ENCODE results near the gene PBX4.

The PBX4 gene

DNA sequence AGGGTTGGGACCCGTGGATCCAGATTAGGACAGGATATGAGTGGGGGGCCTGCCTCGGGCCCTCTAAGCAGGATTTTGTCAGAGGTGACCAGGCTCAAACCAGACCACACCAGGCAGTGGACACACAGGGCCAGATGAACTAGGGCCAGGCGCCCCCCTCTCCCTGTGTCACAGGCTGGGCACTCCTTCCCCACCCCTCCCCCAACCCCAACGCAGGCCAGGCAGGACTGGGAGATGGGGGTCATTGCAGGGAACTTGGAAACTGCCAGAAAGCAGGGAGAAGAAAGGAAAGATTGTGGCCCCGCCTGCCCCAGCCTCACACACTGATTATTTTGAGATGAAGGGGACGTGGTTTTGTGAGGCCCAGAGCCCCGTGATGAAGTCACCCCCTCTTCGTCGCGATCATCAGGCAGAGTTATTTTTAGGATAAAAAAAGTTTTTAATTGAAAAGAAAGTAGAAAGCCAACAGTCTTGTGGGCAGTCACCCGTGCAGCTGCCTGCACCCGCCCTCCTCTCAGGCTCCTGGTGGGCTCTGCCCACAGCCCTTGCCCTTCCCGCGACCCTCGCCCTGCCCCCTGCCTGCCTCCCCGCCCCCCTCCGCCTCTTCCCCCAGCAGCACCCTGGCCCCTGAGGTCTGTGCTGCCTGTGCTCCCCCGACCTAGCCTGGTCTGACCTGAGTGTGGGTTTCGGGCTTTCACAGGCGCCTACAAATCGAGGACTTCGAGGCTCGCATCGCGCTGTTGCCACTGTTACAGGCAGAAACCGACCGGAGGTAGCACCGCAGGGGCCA, 91.7 kb downstream of the PBX4 start:
- no peak for TF ChIP-seq POLR2A (IDR thresholded peaks at IDR 0.05; ENCODE audit: low read depth, low read length)
- DNase-seq (ENCODE audit: insufficient read length) = no peak
- FAIRE-seq = no peak

DNA sequence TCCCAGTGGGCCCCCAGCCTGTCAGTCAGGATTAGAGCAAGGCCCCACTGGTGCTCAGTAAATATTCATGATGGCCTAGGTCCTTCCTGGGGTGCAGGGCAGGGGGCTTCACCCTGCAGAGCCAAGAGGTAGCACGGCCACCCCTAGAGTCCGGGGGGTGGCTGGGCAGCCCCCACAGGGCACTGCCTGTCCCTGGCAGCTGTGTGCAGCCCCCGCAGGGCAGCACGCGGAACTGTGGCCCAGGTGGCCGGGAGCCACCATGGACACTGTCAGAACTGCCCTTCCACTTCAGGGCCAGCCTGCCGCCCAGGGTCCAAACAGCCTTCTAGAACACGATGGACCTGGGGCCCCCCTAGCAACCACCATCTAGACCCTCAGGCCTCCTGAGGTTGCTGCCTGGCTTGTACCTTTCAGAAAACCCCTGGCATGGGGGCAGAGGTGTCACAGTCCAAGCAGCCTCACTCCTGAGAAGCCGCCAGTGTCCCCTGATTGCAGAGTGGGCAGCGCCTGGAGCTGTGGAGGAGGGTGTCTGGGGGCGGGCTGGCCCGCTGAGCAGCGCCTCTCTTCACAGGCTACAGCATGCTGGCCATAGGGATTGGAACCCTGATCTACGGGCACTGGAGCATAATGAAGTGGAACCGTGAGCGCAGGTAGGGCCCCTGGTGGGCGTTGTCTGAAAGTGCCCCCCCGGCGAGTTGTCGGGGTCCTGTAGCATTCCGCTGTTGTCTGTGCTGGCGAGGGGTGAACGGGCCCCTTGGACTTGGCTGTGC, 92.7 kb downstream of the PBX4 start:
- TF ChIP-seq POLR2AphosphoS5 (IDR thresholded peaks at IDR 0.05; ENCODE audit: low read depth, low read length) (peak; percentile 35; the same call in 1 of the 2 replicates), TAF1 (IDR thresholded peaks at IDR 0.05; ENCODE audit: borderline replicate concordance, low read depth, low read length) (no peak)
- no peak for DNase-seq (ENCODE audit: insufficient read length)
- no peak for FAIRE-seq

DNA sequence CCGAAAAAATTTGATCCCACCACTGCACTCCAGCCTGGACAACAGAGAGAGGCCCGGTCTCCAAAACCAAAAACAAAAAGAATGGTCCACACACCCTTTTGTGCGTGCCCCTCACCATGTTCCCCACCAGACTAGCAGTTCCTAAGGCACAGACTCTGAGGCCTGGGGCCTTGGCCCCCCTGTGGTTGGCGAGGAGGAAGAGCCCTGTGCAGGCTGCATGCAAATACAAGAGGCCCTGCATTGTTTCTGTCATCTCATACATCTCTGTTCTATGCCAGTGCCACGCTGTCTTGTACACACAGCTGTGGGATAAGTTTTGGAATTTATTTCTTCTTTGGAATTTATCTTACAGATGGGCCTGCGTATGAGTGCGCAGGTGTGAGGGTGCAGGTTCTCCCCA, 94.4 kb downstream of the PBX4 start:
- TF ChIP-seq TAF1 (IDR thresholded peaks at IDR 0.05; ENCODE audit: borderline replicate concordance, low read depth, low read length) (no peak), POLR2AphosphoS5 (IDR thresholded peaks at IDR 0.05; ENCODE audit: low read depth, low read length) (no peak), POLR2A (IDR thresholded peaks at IDR 0.05; ENCODE audit: low read depth, low read length) (no peak)
- no peak for DNase-seq (ENCODE audit: insufficient read length)
- no peak for FAIRE-seq

DNA sequence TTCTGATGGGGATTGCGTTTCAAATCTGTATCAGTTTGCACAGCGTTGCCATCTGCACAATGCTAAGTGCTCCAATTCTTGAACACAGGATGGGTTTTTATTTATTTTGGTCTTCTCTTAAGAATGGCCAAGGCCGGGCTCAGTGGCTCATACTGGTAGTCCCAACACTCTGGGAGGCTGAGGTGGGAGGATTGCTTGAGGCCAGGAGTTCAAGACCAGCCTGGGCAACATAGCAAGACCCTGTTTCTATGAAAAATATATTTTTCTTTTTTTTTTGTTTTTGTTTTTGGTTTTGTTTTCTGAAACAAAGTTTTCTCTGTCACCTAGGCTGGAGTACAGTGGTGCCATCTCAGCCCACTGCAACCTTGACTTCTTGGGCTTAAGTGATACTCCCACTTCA, 95.3 kb downstream of the PBX4 start:
- FAIRE-seq (no peak), DNase-seq (ENCODE audit: insufficient read length) (no peak)
- TF ChIP-seq TAF1 (IDR thresholded peaks at IDR 0.05; ENCODE audit: borderline replicate concordance, low read depth, low read length) (no peak), POLR2AphosphoS5 (IDR thresholded peaks at IDR 0.05; ENCODE audit: low read depth, low read length) (no peak), POLR2A (IDR thresholded peaks at IDR 0.05; ENCODE audit: low read depth, low read length) (no peak)

DNA sequence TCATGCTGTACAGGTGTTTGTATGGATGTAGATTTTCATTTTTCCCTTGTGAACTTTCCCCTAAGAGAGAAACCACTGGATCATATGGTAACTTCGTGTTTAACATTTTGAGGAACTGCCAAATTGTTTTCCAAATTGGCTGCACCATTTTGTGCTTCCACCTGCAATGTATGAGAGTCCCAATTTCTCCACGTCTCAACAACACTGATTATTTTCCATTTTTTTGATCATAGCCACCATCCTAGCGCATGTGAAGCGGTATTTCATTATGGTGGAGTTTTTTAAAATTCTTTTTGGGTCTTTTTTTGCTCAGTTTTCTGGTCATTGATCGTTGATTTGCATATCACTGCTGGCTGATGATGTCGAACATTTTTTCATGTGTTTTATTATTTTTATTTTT, 97.5 kb downstream of the PBX4 start:
- TF ChIP-seq POLR2AphosphoS5 (IDR thresholded peaks at IDR 0.05; ENCODE audit: low read depth, low read length) (no peak), POLR2A (IDR thresholded peaks at IDR 0.05; ENCODE audit: low read depth, low read length) (no peak), TAF1 (IDR thresholded peaks at IDR 0.05; ENCODE audit: borderline replicate concordance, low read depth, low read length) (no peak)
- FAIRE-seq (no peak), DNase-seq (ENCODE audit: insufficient read length) (no peak)

DNA sequence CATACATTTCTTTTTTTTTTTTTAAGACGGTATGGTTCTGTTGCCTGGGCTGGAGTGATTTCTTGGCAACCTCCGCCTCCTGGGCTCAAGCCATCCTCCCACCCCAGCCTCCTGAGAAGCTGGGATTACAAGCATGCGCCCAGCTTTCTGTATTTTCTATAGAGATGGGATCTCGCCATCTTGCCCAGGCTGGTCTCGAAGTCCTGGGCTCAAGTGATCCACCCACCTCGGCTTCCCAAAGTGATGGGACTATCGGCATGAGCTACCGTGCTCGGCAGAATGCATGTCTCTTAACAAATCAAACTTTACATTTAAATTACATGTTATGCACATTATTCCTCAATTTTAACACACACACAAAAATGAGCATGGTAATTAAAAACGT, 101.3 kb downstream of the PBX4 start:
- no peak for FAIRE-seq
- TF ChIP-seq POLR2AphosphoS5 (IDR thresholded peaks at IDR 0.05; ENCODE audit: low read depth, low read length) (no peak), TAF1 (IDR thresholded peaks at IDR 0.05; ENCODE audit: borderline replicate concordance, low read depth, low read length) (no peak), POLR2A (IDR thresholded peaks at IDR 0.05; ENCODE audit: low read depth, low read length) (no peak)
- no peak for DNase-seq (ENCODE audit: insufficient read length)

DNA sequence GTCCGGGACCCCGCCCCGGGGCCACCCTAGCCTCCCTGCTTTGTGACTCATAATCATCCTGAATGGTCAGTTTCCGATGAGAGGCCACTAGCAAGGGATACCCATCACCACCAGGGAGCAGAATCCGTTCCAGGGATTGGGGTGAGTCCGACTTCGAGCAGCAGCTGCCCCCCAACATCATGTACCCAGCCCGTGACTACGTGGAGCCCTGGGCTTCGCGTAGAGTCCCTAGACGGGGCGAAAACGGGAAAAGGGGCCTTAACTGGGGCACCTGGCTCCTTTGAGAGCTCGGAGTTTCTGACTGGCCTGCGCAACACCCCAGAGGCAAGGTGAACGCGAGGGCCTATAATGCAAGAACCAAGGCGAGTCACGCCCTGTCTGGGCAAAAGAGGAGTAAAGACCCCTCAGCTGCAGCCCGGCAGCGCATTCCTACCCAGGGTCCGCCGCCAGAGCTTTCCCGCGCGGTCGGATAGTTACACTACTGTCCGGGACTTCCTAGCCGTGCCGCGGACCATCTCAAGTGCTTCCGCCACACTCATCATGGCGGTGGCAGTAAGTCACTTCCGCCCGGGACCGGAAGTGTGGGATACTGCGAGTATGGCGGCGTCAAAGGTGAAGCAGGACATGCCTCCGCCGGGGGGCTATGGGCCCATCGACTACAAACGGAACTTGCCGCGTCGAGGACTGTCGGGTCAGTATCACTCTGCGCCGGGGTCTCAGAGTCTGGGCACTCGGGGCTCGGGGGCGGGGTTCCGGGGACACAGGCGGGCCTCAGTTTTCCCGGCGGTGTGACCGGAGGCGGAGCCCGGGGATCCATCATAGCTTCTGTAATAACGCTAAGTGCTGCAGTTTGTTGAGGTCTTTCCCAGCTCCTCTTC, 102.6 kb downstream of the PBX4 start, which contains the start of gene NDUFA13:
Gene NDUFA13, plus strand, starts transcription at position 584 of the 878 bp plus-strand sequence. Its CDS starts 14 bp downstream, at position 598.
- peak; percentile 97 for FAIRE-seq
- DNase-seq (ENCODE audit: insufficient read length) = peak; percentile 94
- peak; percentile 97 for TF ChIP-seq POLR2AphosphoS5 (IDR thresholded peaks at IDR 0.05; ENCODE audit: low read depth, low read length)
- peak; percentile 96 for TF ChIP-seq TAF1 (IDR thresholded peaks at IDR 0.05; ENCODE audit: borderline replicate concordance, low read depth, low read length)
- TF ChIP-seq POLR2A (IDR thresholded peaks at IDR 0.05; ENCODE audit: low read depth, low read length) = peak; percentile 94

DNA sequence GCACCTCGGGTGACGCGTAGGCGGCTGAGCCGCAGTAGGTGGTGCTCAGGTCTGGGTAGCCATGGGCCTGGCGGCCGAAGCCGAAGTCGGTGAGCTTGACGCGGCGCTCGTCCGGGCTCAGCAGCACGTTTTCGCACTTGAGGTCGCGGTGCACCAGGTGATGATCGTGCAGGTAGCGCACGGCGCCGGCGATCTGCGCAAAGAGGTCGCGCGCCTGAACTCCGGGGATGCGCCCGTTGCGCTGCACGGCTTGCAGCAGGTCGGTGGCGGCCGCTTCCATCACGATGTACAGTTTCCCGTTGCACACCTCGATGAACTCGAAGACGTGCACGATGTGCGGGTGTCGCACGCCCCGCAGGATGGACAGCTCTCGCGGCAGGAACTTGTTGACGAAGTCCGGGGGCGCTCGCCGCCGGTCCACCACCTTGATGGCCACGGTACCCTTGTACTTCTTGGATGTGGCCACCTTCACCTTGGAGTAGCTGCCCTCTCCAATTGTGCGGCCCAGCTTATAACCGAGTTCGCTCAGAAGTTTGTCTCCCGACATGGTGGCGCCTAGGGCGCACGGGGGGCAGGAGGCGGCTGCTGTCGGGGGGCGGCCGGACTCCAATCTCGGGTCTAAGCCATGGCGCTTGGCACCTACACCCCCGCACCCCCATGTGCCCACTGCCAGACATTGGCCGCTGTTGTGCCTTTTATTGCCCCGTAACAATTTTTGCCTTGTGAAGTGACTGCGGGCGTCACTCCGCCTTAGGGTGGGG, 103.4 kb downstream of the PBX4 start, which contains the start of gene TSSK6:
Gene TSSK6, minus strand, starts transcription at position 668 of the 761 bp plus-strand sequence. Its CDS starts 121 bp downstream, at position 547.
- peak; percentile 38 for FAIRE-seq
- TF ChIP-seq TAF1 (IDR thresholded peaks at IDR 0.05; ENCODE audit: borderline replicate concordance, low read depth, low read length) (no peak), POLR2A (IDR thresholded peaks at IDR 0.05; ENCODE audit: low read depth, low read length) (no peak), POLR2AphosphoS5 (IDR thresholded peaks at IDR 0.05; ENCODE audit: low read depth, low read length) (no peak)
- DNase-seq (ENCODE audit: insufficient read length) = no peak

DNA sequence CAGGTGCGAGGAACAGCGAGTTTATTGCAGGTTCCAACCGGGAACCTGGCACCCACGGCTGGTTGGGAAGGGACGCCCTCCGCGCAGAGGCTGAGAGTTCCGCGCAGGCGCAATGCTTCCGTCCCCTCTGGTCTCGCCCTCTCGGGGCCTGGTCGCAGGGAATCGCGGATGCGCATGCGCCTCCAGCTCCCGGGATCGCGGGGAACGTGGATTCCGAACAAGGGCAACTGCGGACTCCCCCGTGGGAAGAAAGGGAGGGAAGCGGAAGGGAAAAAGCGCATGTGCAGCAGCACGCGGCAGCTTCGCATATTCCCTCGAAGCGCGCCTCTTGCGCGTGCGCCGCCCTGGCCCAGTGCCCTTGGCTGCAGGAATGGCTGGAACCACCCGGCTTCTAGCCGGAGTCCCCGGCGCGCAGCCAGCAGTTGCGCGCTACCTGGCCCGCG, 104.3 kb downstream of the PBX4 start:
- TF ChIP-seq POLR2AphosphoS5 (IDR thresholded peaks at IDR 0.05; ENCODE audit: low read depth, low read length) = no peak
- TF ChIP-seq TAF1 (IDR thresholded peaks at IDR 0.05; ENCODE audit: borderline replicate concordance, low read depth, low read length) = no peak
- no peak for TF ChIP-seq POLR2A (IDR thresholded peaks at IDR 0.05; ENCODE audit: low read depth, low read length)
- no peak for FAIRE-seq

DNA sequence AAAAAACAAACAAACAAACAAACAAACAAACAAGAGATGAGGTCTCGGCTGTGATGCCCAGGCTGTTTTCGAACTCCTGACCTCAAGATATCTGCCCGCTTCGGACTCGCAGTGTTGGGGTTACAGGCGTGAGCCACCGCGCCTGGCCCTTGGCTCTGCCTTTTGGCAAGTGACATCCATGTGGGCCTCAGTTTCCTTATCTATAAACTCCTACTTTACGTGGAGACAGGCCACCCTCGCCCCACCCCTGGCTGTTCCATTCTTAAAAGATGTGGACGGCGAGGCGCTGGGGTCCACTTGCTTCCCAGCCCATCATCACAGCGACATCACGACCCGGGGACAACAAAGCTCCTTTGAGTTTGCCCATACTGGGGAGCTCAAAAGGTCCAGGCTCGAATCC, 104.8 kb downstream of the PBX4 start:
- DNase-seq (ENCODE audit: insufficient read length) = no peak
- no peak for TF ChIP-seq TAF1 (IDR thresholded peaks at IDR 0.05; ENCODE audit: borderline replicate concordance, low read depth, low read length)
- no peak for TF ChIP-seq POLR2A (IDR thresholded peaks at IDR 0.05; ENCODE audit: low read depth, low read length)
- TF ChIP-seq POLR2AphosphoS5 (IDR thresholded peaks at IDR 0.05; ENCODE audit: low read depth, low read length) = no peak
- no peak for FAIRE-seq

More for the DNA sequence above, 104.3 kb downstream of the PBX4 start:
- no peak for DNase-seq (ENCODE audit: insufficient read length)
